Measurements from ENCODE around the gene PGGHG. TPM values are rescaled to one million over a fixed set of nuclear protein-coding genes. Genes with fewer than 3 reads are reported as not detected.
A peak's percentile ranks its signal among the peaks of the same experiment; 100 is the strongest.

The PGGHG gene
- total and polyA plus RNA-seq, 5 experiments from 2014 or later: 8.1 to 707 (median 14.9) TPM

GRCh38 chr11:270451-271318, 18.2 kb upstream of the PGGHG start:
- Mint-ChIP-seq H3K9me3 (no peaks in the 10 kb centered on the region), H3K27me3 (no peaks in the 10 kb centered on the region), H3K27ac (peak overlapping the region in 7 of 10 donors; percentile 41 to 98 (median 98)), H3K4me1 (peaks cover 16 to 51% (median 36%) of the 10 kb centered on the region in 4 donors), H3K36me3 (no peaks in the 10 kb centered on the region), H3K4me3 (no peak overlapping the region)
- ATAC-seq (no peak), DNase-seq (peak in 1 of 10 donors; percentile 13)
- POLR2A ChIA-PET: interaction anchor here (0.6 to 21.0 kb wide), 3 partner anchors 10 to 46 kb away, joined by 3 to 863 read pairs (median 3); partner anchors contain the start of genes NLRP6 and PGGHG

GRCh38 chr11:271319-271715, 17.6 kb upstream of the PGGHG start:
- DNase-seq (peak in 1 of 10 donors; percentile 13), ATAC-seq (no peak)
- H3K4me1 Mint-ChIP-seq: peaks cover 16 to 51% (median 36%) of the 10 kb centered on the region in 4 donors
- H3K4me3 Mint-ChIP-seq: no peak overlapping the region
- H3K36me3 Mint-ChIP-seq: peaks cover 0 to 2% (median 0%) of the 10 kb centered on the region in 3 donors
- POLR2A ChIA-PET: interaction anchor here (0.6 to 21.0 kb wide), 4 partner anchors 10 to 46 kb away, joined by 3 to 863 read pairs (median 3); partner anchors contain the start of genes NLRP6 and PGGHG
- H3K27ac Mint-ChIP-seq: peak overlapping the region in 4 of 10 donors; percentile 11 to 96 (median 69)
- H3K9me3 Mint-ChIP-seq: peaks cover 0 to under 1% (median 0%) of the 10 kb centered on the region in 9 donors
- no peaks in the 10 kb centered on the region for H3K27me3 Mint-ChIP-seq

- ATAC-seq (no peak), DNase-seq (peak in 1 of 10 donors; percentile 11)
- peaks cover 14 to 50% (median 34%) of the 10 kb centered on the region in 4 donors for H3K4me1 Mint-ChIP-seq
- H3K36me3 Mint-ChIP-seq: peaks cover 0 to 4% (median 3%) of the 10 kb centered on the region in 3 donors
- no peak overlapping the region for H3K4me3 Mint-ChIP-seq
- POLR2A ChIA-PET: interaction anchor here (1.0 to 21.0 kb wide), 4 partner anchors 14 to 44 kb away, joined by 3 to 863 read pairs (median 4); partner anchors contain the start of genes NLRP6 and PGGHG
- H3K9me3 Mint-ChIP-seq: peaks cover 0 to 7% (median 0%) of the 10 kb centered on the region in 9 donors
- no peaks in the 10 kb centered on the region for H3K27me3 Mint-ChIP-seq
- peak overlapping the region in 9 of 10 donors; percentile 2 to 96 (median 76) for H3K27ac Mint-ChIP-seq
Observed at GRCh38 chr11:272195-272930, 16.6 kb upstream of the PGGHG start.

DNA sequence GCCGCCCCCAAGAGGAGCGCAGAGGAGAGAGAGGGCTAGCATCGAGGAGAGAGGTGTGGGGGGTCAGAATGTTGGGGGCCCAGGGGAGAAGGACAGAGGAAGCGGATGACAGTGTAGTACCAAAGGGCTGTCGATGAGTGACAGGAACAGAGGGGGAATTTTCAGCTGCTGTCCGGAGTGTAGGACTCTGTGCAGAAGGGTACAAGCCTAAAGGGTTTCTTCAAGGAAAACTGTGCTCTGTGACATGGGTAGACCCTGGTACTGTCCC, 16.1 kb upstream of the PGGHG start:
- Mint-ChIP-seq H3K4me3 (no peak overlapping the region), H3K27me3 (no peaks in the 10 kb centered on the region), H3K4me1 (peaks cover 18 to 50% (median 35%) of the 10 kb centered on the region in 4 donors), H3K36me3 (peaks cover 0 to 4% (median 3%) of the 10 kb centered on the region in 3 donors), H3K9me3 (peaks cover 0 to 9% (median 0%) of the 10 kb centered on the region in 9 donors), H3K27ac (peak overlapping the region in 6 of 10 donors; percentile 29 to 83 (median 63))
- DNase-seq: peak in 1 of 10 donors; percentile 10
- ATAC-seq: no peak
- POLR2A ChIA-PET: interaction anchor here (1.3 to 21.0 kb wide), 2 partner anchors 14 to 43 kb away, joined by 4 to 863 read pairs; partner anchors contain the start of genes NLRP6 and PGGHG

GRCh38 chr11:276219-276618, 12.7 kb upstream of the PGGHG start:
- DNase-seq: no peak
- POLR2A ChIA-PET: interaction anchor here (0.6 to 21.0 kb wide), 4 partner anchors 9 to 50 kb away, joined by 3 to 863 read pairs (median 4); partner anchors contain the start of genes NLRP6 and PGGHG
- Mint-ChIP-seq H3K9me3 (peaks cover 0 to 9% (median 0%) of the 10 kb centered on the region in 9 donors), H3K4me3 (no peak overlapping the region), H3K36me3 (peaks cover 0 to 4% (median 3%) of the 10 kb centered on the region in 3 donors), H3K27me3 (peaks cover 0 to 3% (median 0%) of the 10 kb centered on the region in 5 donors), H3K27ac (peak overlapping the region in 6 of 10 donors; percentile 81 to 98 (median 92)), H3K4me1 (peaks cover 17 to 40% (median 24%) of the 10 kb centered on the region in 4 donors)
- ATAC-seq: no peak

DNA sequence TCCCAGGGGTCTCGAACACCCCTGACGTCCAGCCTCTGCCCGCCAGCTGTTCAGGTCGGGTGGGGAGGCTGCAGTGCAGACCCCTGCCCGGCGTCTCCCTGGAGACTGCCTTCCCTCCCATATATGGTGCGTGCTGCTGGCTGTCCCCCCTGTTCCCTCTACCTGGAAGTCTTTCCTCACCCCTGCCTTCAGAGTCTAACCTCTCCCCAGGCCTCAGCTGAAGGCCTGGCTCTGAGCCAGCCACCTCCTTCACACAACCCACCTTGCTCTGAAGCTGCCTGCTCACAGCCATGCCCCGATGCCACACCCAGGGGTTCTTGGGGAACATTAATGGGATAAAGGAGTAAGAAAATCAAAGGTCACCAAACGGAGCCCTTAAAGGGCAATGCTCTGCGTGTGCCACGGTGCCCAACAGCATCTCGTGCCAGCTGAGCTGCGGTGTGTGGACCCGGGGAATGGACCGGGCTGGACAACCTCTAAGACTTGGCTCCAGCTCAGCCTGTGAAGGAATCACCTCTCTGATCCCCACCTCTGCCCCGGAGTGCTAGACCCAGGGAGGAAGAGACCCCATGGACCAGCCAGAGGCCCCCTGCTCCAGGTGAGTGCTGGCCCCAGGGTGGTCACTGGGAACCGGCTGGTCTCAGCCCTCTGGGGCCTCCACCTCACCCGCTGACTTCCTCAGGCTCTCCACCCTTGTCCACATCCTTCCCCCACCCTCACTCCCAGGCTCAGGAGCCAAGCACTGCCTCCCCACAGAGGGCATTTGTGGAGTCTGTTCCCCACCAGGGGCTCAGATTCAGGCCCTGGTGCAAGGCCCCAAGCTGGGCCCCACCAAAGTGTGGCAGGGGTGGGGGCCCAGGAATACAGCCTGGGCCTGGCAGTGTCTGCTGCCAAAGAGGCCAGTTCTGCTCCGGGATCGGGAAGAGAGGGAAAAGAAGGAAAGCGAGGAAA, 10.7 kb upstream of the PGGHG start, which contains the start of gene NLRP6:
NLRP6 (plus strand) TSS at position 407 of the 951 bp plus-strand sequence; CDS start at position 570, 163 bp downstream.
- POLR2A ChIA-PET: interaction anchor here (0.6 to 21.0 kb wide), 14 partner anchors 3 to 228 kb away, joined by 3 to 863 read pairs (median 8); partner anchors contain the start of genes BET1L, IFITM1, NLRP6 and PGGHG
- Mint-ChIP-seq H3K4me1 (peaks cover 27 to 54% (median 44%) of the 10 kb centered on the region in 4 donors), H3K27me3 (peaks cover 0 to 14% (median 0%) of the 10 kb centered on the region in 5 donors), H3K9me3 (peaks cover 0 to 9% (median 0%) of the 10 kb centered on the region in 9 donors), H3K36me3 (peaks cover 0 to 10% (median 4%) of the 10 kb centered on the region in 3 donors), H3K4me3 (peak within 1 kb of the TSS; percentile 77 to 94 (median 92)), H3K27ac (peak within 1 kb of the TSS; percentile 81 to 98 (median 95))
- DNase-seq (peak in 4 of 10 donors; percentile 21 to 60 (median 41)), ATAC-seq (peak in 1 of 2 donors; percentile 18)

- Mint-ChIP-seq H3K9me3 (peaks cover 0 to 9% (median 0%) of the 10 kb centered on the region in 9 donors), H3K4me1 (peaks cover 27 to 60% (median 51%) of the 10 kb centered on the region in 4 donors), H3K27me3 (peaks cover 0 to 14% (median 0%) of the 10 kb centered on the region in 5 donors), H3K4me3 (peak overlapping the region; percentile 77 to 94 (median 92)), H3K36me3 (peaks cover 0 to 12% (median 4%) of the 10 kb centered on the region in 3 donors), H3K27ac (peak overlapping the region in 9 of 10 donors; percentile 81 to 98 (median 95))
- peak in 3 of 10 donors; percentile 2 to 41 (median 24) for DNase-seq
- POLR2A ChIA-PET: interaction anchor here (0.6 to 21.0 kb wide), 27 partner anchors 4 to 425 kb away, joined by 3 to 863 read pairs (median 5); partner anchors contain the start of genes BET1L, IFITM1, IFITM5 and NLRP6
- peak; percentile 21 to 27 for ATAC-seq
Observed at GRCh38 chr11:279040-279965, 9.6 kb upstream of the PGGHG start.

DNA sequence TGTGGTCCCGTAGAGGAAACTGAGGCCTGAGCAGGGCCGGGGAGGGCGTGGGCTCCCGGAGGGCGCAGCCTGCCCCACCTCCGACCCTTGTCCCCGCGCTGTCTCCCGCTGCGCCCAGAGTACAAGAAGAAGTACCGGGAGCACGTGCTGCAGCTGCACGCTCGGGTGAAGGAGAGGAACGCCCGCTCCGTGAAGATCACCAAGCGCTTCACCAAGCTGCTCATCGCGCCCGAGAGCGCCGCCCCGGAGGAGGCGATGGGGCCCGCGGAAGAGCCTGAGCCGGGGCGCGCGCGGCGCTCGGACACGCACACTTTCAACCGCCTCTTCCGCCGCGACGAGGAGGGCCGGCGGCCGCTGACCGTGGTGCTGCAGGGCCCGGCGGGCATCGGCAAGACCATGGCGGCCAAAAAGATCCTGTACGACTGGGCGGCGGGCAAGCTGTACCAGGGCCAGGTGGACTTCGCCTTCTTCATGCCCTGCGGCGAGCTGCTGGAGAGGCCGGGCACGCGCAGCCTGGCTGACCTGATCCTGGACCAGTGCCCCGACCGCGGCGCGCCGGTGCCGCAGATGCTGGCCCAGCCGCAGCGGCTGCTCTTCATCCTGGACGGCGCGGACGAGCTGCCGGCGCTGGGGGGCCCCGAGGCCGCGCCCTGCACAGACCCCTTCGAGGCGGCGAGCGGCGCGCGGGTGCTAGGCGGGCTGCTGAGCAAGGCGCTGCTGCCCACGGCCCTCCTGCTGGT, 8.8 kb upstream of the PGGHG start:
- peak in 6 of 10 donors; percentile 44 to 83 (median 58) for DNase-seq
- ATAC-seq: peak; percentile 51 to 65
- POLR2A ChIA-PET: interaction anchor here (0.5 to 21.0 kb wide), 20 partner anchors 5 to 296 kb away, joined by 3 to 863 read pairs (median 9); partner anchors contain the start of genes BET1L, IFITM1, IFITM5 and NLRP6
- H3K4me1 Mint-ChIP-seq: peaks cover 26 to 62% (median 53%) of the 10 kb centered on the region in 4 donors
- peak overlapping the region in 8 of 10 donors; percentile 84 to 92 (median 88) for H3K27ac Mint-ChIP-seq
- H3K4me3 Mint-ChIP-seq: peak overlapping the region; percentile 82 to 95 (median 92)
- H3K9me3 Mint-ChIP-seq: peaks cover 0 to 9% (median 0%) of the 10 kb centered on the region in 9 donors
- H3K27me3 Mint-ChIP-seq: peaks cover 0 to 14% (median 0%) of the 10 kb centered on the region in 5 donors
- peaks cover 0 to 15% (median 4%) of the 10 kb centered on the region in 3 donors for H3K36me3 Mint-ChIP-seq

- H3K9me3 Mint-ChIP-seq: peaks cover 0 to 9% (median 0%) of the 10 kb centered on the region in 9 donors
- H3K36me3 Mint-ChIP-seq: peaks cover 0 to 15% (median 4%) of the 10 kb centered on the region in 3 donors
- peak overlapping the region; percentile 82 to 95 (median 93) for H3K4me3 Mint-ChIP-seq
- peak overlapping the region; percentile 76 to 96 (median 94) for H3K27ac Mint-ChIP-seq
- peak; percentile 35 to 43 for ATAC-seq
- H3K4me1 Mint-ChIP-seq: peaks cover 25 to 70% (median 54%) of the 10 kb centered on the region in 4 donors
- peak in 3 of 10 donors; percentile 42 to 62 (median 61) for DNase-seq
- POLR2A ChIA-PET: interaction anchor here (0.9 to 21.0 kb wide), 17 partner anchors 5 to 226 kb away, joined by 3 to 863 read pairs (median 15); partner anchors contain the start of genes BET1L, IFITM1, IFITM5 and NLRP6
- peaks cover 0 to 14% (median 0%) of the 10 kb centered on the region in 5 donors for H3K27me3 Mint-ChIP-seq
Observed at GRCh38 chr11:280706-281485, 8.0 kb upstream of the PGGHG start.
